T-cell (primary cell): Measurements from ENCODE around the gene BARHL1. TPM values are rescaled to one million over a fixed set of nuclear protein-coding genes. Genes with fewer than 3 reads are reported as not detected.

Experiments
- ATAC-seq, 4 experiments: fragments of 200-7000 bp in 3 of 4; fragments of 150-1000 bp in 1 of 4; cut with Tn5 transposase; replicated peaks in 1 of 4; 1 replicate in 3 of 4; 2 replicates in 1 of 4; pipeline ENCODE4 v1.10.0; 2021; ENCODE audit warnings: moderate library complexity in 3 of 4, mild to moderate bottlenecking in 2 of 4, moderate number of reproducible peaks in 1 of 4
- CTCF ChIA-PET, 2 donors: fragments of 300-600 bp; sonication (Branson Sonifier 250); formaldehyde crosslinking; loops; one replicate each; lab custom pipeline; 2022; ENCODE audit warnings: antibody characterized with exemption in 2 of 2; lab: Charles Lee
- POLR2A ChIA-PET, 2 donors: fragments of 300-600 bp; sonication (Branson Sonifier 250); formaldehyde crosslinking; loops; one replicate each; lab custom pipeline; 2022; ENCODE audit warnings: antibody characterized with exemption in 2 of 2; lab: Charles Lee
- DNase-seq, 35 experiments: peaks; one replicate each; pipeline versions ENCODE4 v3.0.0 to v3.0.0-alpha.2; 2013 to 2023
- H3K27ac ChIP-seq: one replicate; pipeline ENCODE4 v1.5.1; 2013; ENCODE audit warnings: low read length
- H3K27me3 ChIP-seq, 2 experiments: replicated peaks in 1 of 2; 1 replicate in 1 of 2; 2 replicates in 1 of 2; pipeline versions ENCODE4 v1.6.1 to v1.7.0; 2013; ENCODE audit warnings: low read length in 1 of 2, mixed read lengths in 1 of 2; ENCODE audit not compliant: control insufficient read depth in 2 of 2, insufficient read depth in 2 of 2; ENCODE audit errors: extremely low read depth in 1 of 2
- H3K36me3 ChIP-seq, 2 donors: 1 replicate in 1 of 2; 2 replicates in 1 of 2; pipeline versions ENCODE4 v1.6.1 to v1.7.0; 2013; ENCODE audit warnings: low read length in 1 of 2; ENCODE audit not compliant: control insufficient read depth in 2 of 2, insufficient read depth in 1 of 2; ENCODE audit errors: extremely low read depth in 1 of 2
- H3K4me1 ChIP-seq, 2 experiments: 1 replicate in 1 of 2; 2 replicates in 1 of 2; pipeline versions ENCODE4 v1.6.1 to v1.7.0; 2013; ENCODE audit warnings: low read length in 2 of 2, mixed read lengths in 1 of 2; ENCODE audit not compliant: insufficient read depth in 2 of 2, control insufficient read depth in 1 of 2; ENCODE audit errors: extremely low read depth in 1 of 2
- H3K4me3 ChIP-seq, 2 donors: 1 replicate in 1 of 2; 2 replicates in 1 of 2; pipeline versions ENCODE4 v1.5.1 to v1.7.0; 2013; ENCODE audit warnings: mild to moderate bottlenecking in 2 of 2, low read length in 1 of 2, moderate library complexity in 1 of 2; ENCODE audit not compliant: control insufficient read depth in 1 of 2; ENCODE audit errors: extremely low read depth in 1 of 2
- H3K9me3 ChIP-seq: 2 replicates; pipeline ENCODE4 v1.7.0; 2013
- H3K27ac Mint-ChIP-seq, 2 donors: one replicate each; pipeline ENCODE4 v1.8.0; 2020 to 2021; ENCODE audit warnings: mild to moderate bottlenecking in 2 of 2, mixed read lengths in 2 of 2
- H3K27me3 Mint-ChIP-seq, 2 donors: one replicate each; pipeline ENCODE4 v1.8.0; 2021 to 2022; ENCODE audit warnings: mixed read lengths in 2 of 2
- H3K36me3 Mint-ChIP-seq: one replicate; pipeline ENCODE4 v1.8.0; 2021; ENCODE audit warnings: mixed read lengths
- H3K4me1 Mint-ChIP-seq, 3 donors: one replicate each; pipeline ENCODE4 v1.8.0; 2020 to 2022; ENCODE audit warnings: mixed read lengths in 3 of 3, mild to moderate bottlenecking in 1 of 3
- H3K4me3 Mint-ChIP-seq, 3 donors: one replicate each; pipeline ENCODE4 v1.8.0; 2020 to 2022; ENCODE audit warnings: mild to moderate bottlenecking in 3 of 3, mixed read lengths in 3 of 3, moderate library complexity in 3 of 3
- H3K9me3 Mint-ChIP-seq, 3 donors: one replicate each; pipeline ENCODE4 v1.8.0; 2020 to 2022; ENCODE audit warnings: mixed read lengths in 3 of 3
- WGBS: methylation state at CpG from one replicate; pipeline ENCODE4 v1.1.5; 2013; ENCODE audit warnings: missing lambda C conversion rate; ENCODE audit not compliant: insufficient coverage; 5-methylcytosine and 5-hydroxymethylcytosine counted together
- total RNA-seq, 35 experiments: library from RNA in 6 of 35; stranded (reverse) in 6 of 35; fragments of 120-200 nt in 1 of 35; gene quantifications; one replicate each; pipeline versions ENCODE4 v1.2.1 to v1.2.4 and lab custom pipeline; 2013 to 2026

The BARHL1 gene
- total RNA-seq, 5 donors from 2014 or later (not counting 1 experiment from before 2014, with no cell fraction given): not detected

DNA sequence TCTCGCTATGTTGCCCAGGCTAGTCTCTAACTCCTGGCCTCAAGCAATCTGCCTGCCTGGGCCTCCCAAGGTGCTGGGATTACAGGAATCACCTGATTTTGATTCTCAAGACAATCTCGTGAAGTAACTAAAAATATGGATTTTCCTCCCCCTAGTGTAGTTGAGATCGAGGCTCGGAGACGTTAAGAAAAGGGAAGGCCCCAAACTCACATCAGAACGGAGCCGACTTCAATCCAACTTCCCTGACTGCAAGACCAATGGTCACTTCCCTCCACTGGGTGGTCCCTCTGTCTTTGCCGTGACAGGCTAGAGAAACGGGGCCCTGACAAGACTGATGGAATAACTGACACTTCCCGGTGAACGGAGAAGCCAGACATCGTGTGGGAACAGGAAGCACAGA lies 28.3 kb downstream of the BARHL1 start:
- ATAC-seq (no peak), DNase-seq (no peak)
- no peak overlapping the region for H3K4me3 Mint-ChIP-seq
- H3K27me3 Mint-ChIP-seq: no peaks in the 10 kb centered on the region
- 91% methylated on average over 11 of the region's 12 CpGs for WGBS
- no peak overlapping the region for H3K4me3 ChIP-seq
- POLR2A ChIA-PET: no interaction called here
- H3K36me3 Mint-ChIP-seq: peaks cover 84% of the 10 kb centered on the region
- H3K27ac ChIP-seq: no peak overlapping the region
- H3K27ac Mint-ChIP-seq: no peak overlapping the region
- no peaks in the 10 kb centered on the region for H3K9me3 ChIP-seq
- H3K27me3 ChIP-seq: no peaks in the 10 kb centered on the region
- no peaks in the 10 kb centered on the region for H3K9me3 Mint-ChIP-seq
- peaks cover 18 to 75% of the 10 kb centered on the region in 2 donors for H3K36me3 ChIP-seq
- CTCF ChIA-PET: no interaction called here
- no peaks in the 10 kb centered on the region for H3K4me1 Mint-ChIP-seq
- no peaks in the 10 kb centered on the region for H3K4me1 ChIP-seq

DNA sequence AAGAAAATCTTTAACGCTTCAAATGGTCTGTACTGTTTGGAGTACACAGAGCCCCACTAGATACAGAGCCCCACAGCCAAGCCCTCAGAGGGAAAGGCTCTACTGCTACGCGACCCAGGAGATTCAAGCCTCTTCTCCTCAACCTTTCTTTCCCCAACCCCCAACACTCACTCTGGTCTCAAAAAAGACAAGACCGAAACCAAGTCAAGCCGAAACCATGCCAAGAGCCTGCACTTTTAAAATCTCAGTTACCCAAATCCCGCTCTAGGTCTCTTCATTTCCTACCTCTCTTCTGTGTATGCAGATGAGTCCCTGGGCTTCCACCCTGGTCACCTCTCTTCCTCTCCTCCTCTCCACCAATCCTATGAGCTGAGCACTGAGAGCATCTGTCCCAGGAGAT lies 31.9 kb downstream of the BARHL1 start:
- CTCF ChIA-PET: no interaction called here
- WGBS: 79% methylated on average over 6 of the region's 6 CpGs
- no peaks in the 10 kb centered on the region for H3K27me3 ChIP-seq
- no peaks in the 10 kb centered on the region for H3K9me3 ChIP-seq
- no peaks in the 10 kb centered on the region for H3K4me1 ChIP-seq
- DNase-seq (no peak), ATAC-seq (no peak)
- Mint-ChIP-seq H3K27me3 (no peaks in the 10 kb centered on the region), H3K36me3 (peaks cover 87% of the 10 kb centered on the region), H3K4me1 (no peaks in the 10 kb centered on the region), H3K27ac (no peak overlapping the region), H3K4me3 (no peak overlapping the region), H3K9me3 (no peaks in the 10 kb centered on the region)
- H3K36me3 ChIP-seq: peaks cover 21 to 79% of the 10 kb centered on the region in 2 donors
- no peak overlapping the region for H3K27ac ChIP-seq
- no peak overlapping the region for H3K4me3 ChIP-seq
- POLR2A ChIA-PET: no interaction called here

DNA sequence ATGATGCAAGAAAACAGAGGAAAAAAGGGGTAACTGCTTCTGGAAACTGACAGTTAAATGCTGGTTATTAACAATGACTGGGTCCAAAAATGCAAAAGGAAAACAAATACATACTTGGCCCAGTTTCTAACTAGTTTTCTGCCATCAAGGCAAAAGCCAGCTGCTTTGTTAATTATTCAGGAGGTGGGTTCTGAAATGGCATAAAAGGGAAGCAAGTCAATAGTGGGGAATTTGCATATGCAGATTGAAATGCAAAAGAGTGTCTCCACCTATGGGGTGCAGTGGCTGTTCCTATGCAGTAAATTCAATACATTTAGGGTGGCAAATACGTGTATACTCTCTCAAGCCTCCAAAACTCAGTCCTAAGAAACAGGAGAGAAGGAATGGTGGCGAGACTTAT lies 33.4 kb downstream of the BARHL1 start:
- no peak overlapping the region for H3K4me3 ChIP-seq
- no peaks in the 10 kb centered on the region for H3K4me1 ChIP-seq
- no peak for DNase-seq
- H3K36me3 ChIP-seq: peaks cover 14 to 66% of the 10 kb centered on the region in 2 donors
- H3K9me3 ChIP-seq: no peaks in the 10 kb centered on the region
- no peak overlapping the region for H3K27ac ChIP-seq
- Mint-ChIP-seq H3K27me3 (no peaks in the 10 kb centered on the region), H3K9me3 (no peaks in the 10 kb centered on the region), H3K36me3 (peaks cover 84% of the 10 kb centered on the region), H3K4me3 (no peak overlapping the region), H3K27ac (no peak overlapping the region), H3K4me1 (no peaks in the 10 kb centered on the region)
- no peak for ATAC-seq
- ChIA-PET CTCF (no interaction called here), POLR2A (no interaction called here)
- no peaks in the 10 kb centered on the region for H3K27me3 ChIP-seq
- WGBS: no CpG with 5 or more reads among the region's 2 CpGs

DNA sequence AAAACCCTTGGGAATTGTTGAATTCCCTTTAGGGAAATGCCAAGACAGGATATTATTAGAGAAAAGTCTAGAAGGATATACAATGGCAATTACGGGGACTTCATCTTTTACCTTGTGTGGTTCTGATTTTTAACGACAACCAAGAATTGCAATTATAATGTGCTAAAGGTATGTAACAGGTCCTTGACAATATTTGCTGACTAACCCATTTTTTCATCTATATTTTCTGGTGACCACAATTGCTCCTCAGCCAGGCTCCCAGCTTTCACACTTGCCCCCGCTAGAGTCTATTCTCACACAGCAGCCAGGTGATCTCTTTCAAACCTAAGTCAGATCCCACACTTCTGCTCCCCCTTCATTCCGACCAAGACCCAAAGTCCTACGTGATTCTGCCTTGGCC lies 34.3 kb downstream of the BARHL1 start:
- no peak overlapping the region for H3K4me3 ChIP-seq
- H3K36me3 ChIP-seq: peaks cover 9 to 57% of the 10 kb centered on the region in 2 donors
- no peaks in the 10 kb centered on the region for H3K27me3 Mint-ChIP-seq
- 92% methylated on average over 3 of the region's 5 CpGs for WGBS
- no peak for DNase-seq
- H3K27ac Mint-ChIP-seq: no peak overlapping the region
- ATAC-seq: no peak
- no peaks in the 10 kb centered on the region for H3K9me3 Mint-ChIP-seq
- ChIA-PET POLR2A (no interaction called here), CTCF (no interaction called here)
- no peaks in the 10 kb centered on the region for H3K4me1 ChIP-seq
- H3K27ac ChIP-seq: no peak overlapping the region
- no peaks in the 10 kb centered on the region for H3K4me1 Mint-ChIP-seq
- H3K9me3 ChIP-seq: no peaks in the 10 kb centered on the region
- H3K4me3 Mint-ChIP-seq: no peak overlapping the region
- H3K27me3 ChIP-seq: no peaks in the 10 kb centered on the region
- peaks cover 78% of the 10 kb centered on the region for H3K36me3 Mint-ChIP-seq

DNA sequence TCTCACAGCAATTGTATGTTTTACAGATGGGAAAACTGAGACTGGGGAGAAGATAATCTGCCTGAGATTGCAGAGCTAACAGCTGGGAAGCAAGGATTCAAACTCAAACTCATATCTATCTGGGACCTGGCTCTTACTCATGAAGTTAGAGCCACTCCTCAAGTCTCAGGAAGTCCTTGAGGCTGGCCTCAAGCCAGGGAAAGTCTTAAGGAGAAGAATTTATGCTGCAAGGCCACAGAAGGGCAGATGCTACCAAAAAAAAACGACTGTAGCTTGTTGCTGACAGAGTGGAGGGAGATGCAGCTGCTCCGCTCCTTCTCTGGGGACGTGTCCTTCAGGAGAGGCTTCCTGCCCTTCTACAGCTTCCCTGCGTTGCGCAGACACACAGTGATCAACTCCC lies 39.8 kb downstream of the BARHL1 start:
- Histone ChIP-seq H3K4me1 (no peaks in the 10 kb centered on the region), H3K4me3 (no peak overlapping the region), H3K27ac (no peak overlapping the region), H3K36me3 (peaks cover 4 to 58% of the 10 kb centered on the region in 2 donors), H3K9me3 (no peaks in the 10 kb centered on the region), H3K27me3 (no peaks in the 10 kb centered on the region)
- H3K4me1 Mint-ChIP-seq: no peaks in the 10 kb centered on the region
- ChIA-PET POLR2A (no interaction called here), CTCF (interaction anchor here in 1 of 2 donors (0.5 to 0.6 kb wide), 2 partner anchors 210 to 765 kb away, joined by 3 read pairs; no protein-coding TSS in a partner anchor)
- H3K4me3 Mint-ChIP-seq: no peak overlapping the region
- no peak for DNase-seq
- 100% methylated on average over 4 of the region's 5 CpGs for WGBS
- peaks cover 74% of the 10 kb centered on the region for H3K36me3 Mint-ChIP-seq
- no peak for ATAC-seq
- H3K9me3 Mint-ChIP-seq: no peaks in the 10 kb centered on the region
- no peak overlapping the region for H3K27ac Mint-ChIP-seq
- H3K27me3 Mint-ChIP-seq: no peaks in the 10 kb centered on the region

DNA sequence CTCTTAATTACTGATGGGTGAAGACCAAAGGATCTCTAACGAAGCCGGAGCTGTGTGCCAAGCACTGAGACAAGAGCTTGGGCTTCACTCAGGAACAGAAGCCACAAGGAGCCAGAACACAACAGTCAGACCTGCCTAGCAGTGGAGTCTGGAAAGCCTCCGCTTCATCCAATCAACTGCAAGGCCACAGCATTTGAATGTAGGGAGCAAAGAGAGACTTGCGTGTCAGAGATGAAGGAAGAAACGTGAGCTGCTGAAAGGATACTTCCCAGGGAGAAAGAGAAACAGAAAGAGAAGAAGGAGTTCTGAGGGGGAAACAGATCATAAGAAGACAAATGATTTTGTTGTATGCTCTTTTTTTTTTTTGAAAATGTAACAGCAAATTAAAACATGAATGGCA lies 43.9 kb downstream of the BARHL1 start:
- Mint-ChIP-seq H3K4me1 (no peaks in the 10 kb centered on the region), H3K4me3 (no peak overlapping the region), H3K27me3 (no peaks in the 10 kb centered on the region), H3K27ac (no peak overlapping the region), H3K9me3 (no peaks in the 10 kb centered on the region), H3K36me3 (peaks cover 78% of the 10 kb centered on the region)
- H3K4me3 ChIP-seq: no peak overlapping the region
- no peak overlapping the region for H3K27ac ChIP-seq
- H3K27me3 ChIP-seq: no peaks in the 10 kb centered on the region
- H3K36me3 ChIP-seq: peaks cover 3 to 77% of the 10 kb centered on the region in 2 donors
- DNase-seq (no peak), ATAC-seq (no peak)
- 92% methylated on average over 4 of the region's 5 CpGs for WGBS
- H3K9me3 ChIP-seq: no peaks in the 10 kb centered on the region
- H3K4me1 ChIP-seq: no peaks in the 10 kb centered on the region
- ChIA-PET CTCF (no interaction called here), POLR2A (no interaction called here)

DNA sequence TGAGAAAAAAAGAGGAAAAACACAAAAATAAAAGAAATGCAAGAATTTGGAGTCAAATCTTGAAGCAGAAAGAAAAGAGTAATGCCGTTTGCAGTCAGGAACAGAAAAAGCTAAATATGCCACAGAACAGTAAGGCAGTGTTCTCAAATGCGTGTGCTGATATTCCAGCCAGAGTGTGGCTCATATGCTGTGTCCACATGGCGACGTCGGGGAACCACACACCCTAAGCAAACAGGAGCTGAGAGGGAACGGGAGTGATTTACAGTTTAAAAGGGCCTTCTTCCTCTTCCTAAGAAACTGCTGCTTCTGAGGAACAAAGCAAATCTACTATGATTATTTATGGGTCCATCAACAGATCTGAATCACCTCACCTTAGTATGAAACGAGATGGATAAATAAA lies 44.7 kb downstream of the BARHL1 start:
- Histone ChIP-seq H3K9me3 (no peaks in the 10 kb centered on the region), H3K27me3 (no peaks in the 10 kb centered on the region), H3K27ac (no peak overlapping the region), H3K4me1 (no peaks in the 10 kb centered on the region), H3K4me3 (no peak overlapping the region), H3K36me3 (peaks cover 3 to 80% of the 10 kb centered on the region in 2 donors)
- no peak overlapping the region for H3K4me3 Mint-ChIP-seq
- ChIA-PET CTCF (no interaction called here), POLR2A (no interaction called here)
- WGBS: 83% methylated on average over 1 of the region's 7 CpGs
- peaks cover 81% of the 10 kb centered on the region for H3K36me3 Mint-ChIP-seq
- H3K27ac Mint-ChIP-seq: no peak overlapping the region
- no peak for ATAC-seq
- no peaks in the 10 kb centered on the region for H3K27me3 Mint-ChIP-seq
- DNase-seq: no peak
- H3K4me1 Mint-ChIP-seq: no peaks in the 10 kb centered on the region
- H3K9me3 Mint-ChIP-seq: no peaks in the 10 kb centered on the region
